HepG2 (cell line): ENCODE data around the gene CRAMP1. TPM values are rescaled to one million over a fixed set of nuclear protein-coding genes. Genes with fewer than 3 reads are reported as not detected.

Source experiments
- ATAC-seq: fragments of 200-7000 bp; cut with Tn5 transposase; 3 replicates; pipeline ENCODE4 v1.9.1; 2020; ENCODE audit warnings: mild to moderate bottlenecking, moderate library complexity
- BruUV-seq: library from RNA; stranded (reverse); fragments of 400-500 nt; replicated peaks from 2 replicates; lab custom pipeline; 2021; lab: Mats Ljungman, UMichigan
- CTCF ChIA-PET: fragments of 300-600 bp; formaldehyde crosslinking; extraction: SDS; loops from one replicate; lab custom pipeline; 2021; ENCODE audit warnings: low total read pairs, inconsistent platforms, low intra/inter-chr PET ratio; lab: Yijun Ruan, JAX
- POLR2A ChIA-PET: fragments of 350-600 bp; sonication (Branson Sonifier 250); formaldehyde crosslinking; loops from one replicate; lab custom pipeline; 2020; ENCODE audit warnings: antibody characterized with exemption, inconsistent platforms; lab: Yijun Ruan, JAX
- DNase-seq: peaks from one replicate; pipeline ENCODE4 v3.0.0-alpha.2; 2015; ENCODE audit warnings: low spot score
- FAIRE-seq: peaks from 3 replicates; lab custom pipeline; 2011; peaks lifted over from hg19 to GRCh38; lab: Jason Lieb, UNC
- H2AFZ ChIP-seq: one replicate; pipeline ENCODE4 v1.6.1; 2011; ENCODE audit warnings: low read length, inconsistent platforms
- H3K27ac ChIP-seq: fragments of 300-600 bp; 3 replicates; pipeline ENCODE4 v1.8.0; 2011; ENCODE audit warnings: mixed run types, mild to moderate bottlenecking, mixed read lengths, low read length, inconsistent platforms; ENCODE audit not compliant: insufficient read depth; ENCODE audit errors: extremely low read length
- H3K27me3 ChIP-seq, 2 experiments: fragments of 200-600 bp in 1 of 2; 2 replicates in 1 of 2; 3 replicates in 1 of 2; pipeline versions ENCODE4 v1.6.0 to v1.8.0; 2011; ENCODE audit warnings: low read length in 2 of 2, mild to moderate bottlenecking in 2 of 2, moderate library complexity in 2 of 2, inconsistent platforms in 1 of 2; ENCODE audit not compliant: insufficient read depth in 2 of 2, control insufficient read depth in 1 of 2
- H3K36me3 ChIP-seq, 2 experiments: fragments of 200-600 bp in 1 of 2; replicated peaks in 1 of 2; 2 replicates in 1 of 2; 3 replicates in 1 of 2; pipeline versions ENCODE4 v1.5.1 to v1.8.0; 2011; ENCODE audit warnings: low read length in 2 of 2, inconsistent platforms in 1 of 2; ENCODE audit not compliant: insufficient read depth in 2 of 2, control insufficient read depth in 1 of 2
- H3K4me1 ChIP-seq: 2 replicates; pipeline ENCODE4 v1.5.1; 2012; ENCODE audit warnings: low read length, inconsistent platforms; ENCODE audit not compliant: insufficient read depth
- H3K4me2 ChIP-seq: 2 replicates; pipeline ENCODE4 v1.6.0; 2011; ENCODE audit warnings: low read depth, low read length, inconsistent platforms
- H3K4me3 ChIP-seq, 3 experiments: fragments of 200-600 bp in 1 of 3; sonication (generic), shearing (Covaris generic) in 1 of 3; replicated peaks in 1 of 3; 2 replicates each; pipeline ENCODE4 v1.5.1; 2011 to 2016; ENCODE audit warnings: low read length in 3 of 3, inconsistent platforms in 2 of 3, low read depth in 2 of 3, mild to moderate bottlenecking in 2 of 3, control low read depth in 1 of 3, mixed read lengths in 1 of 3; ENCODE audit not compliant: insufficient read depth in 1 of 3
- H3K79me2 ChIP-seq: one replicate; pipeline ENCODE4 v1.6.1; 2011; ENCODE audit warnings: low read length, inconsistent platforms; ENCODE audit not compliant: insufficient read depth
- H3K9ac ChIP-seq: 2 replicates; pipeline ENCODE4 v1.6.0; 2011; ENCODE audit warnings: mild to moderate bottlenecking, low read depth, low read length, inconsistent platforms; ENCODE audit not compliant: insufficient read depth
- H3K9me3 ChIP-seq: 2 replicates; pipeline ENCODE4 v1.5.1; 2012; ENCODE audit warnings: mild to moderate bottlenecking, low read length
- H4K20me1 ChIP-seq: 2 replicates; pipeline ENCODE4 v1.6.0; 2011; ENCODE audit warnings: inconsistent platforms, mild to moderate bottlenecking, low read length, moderate library complexity; ENCODE audit not compliant: insufficient read depth
- AGO2 ChIP-seq: fragments of 200-400 bp; formaldehyde crosslinking; optimal IDR thresholded peaks from 2 replicates; pipeline ENCODE3; 2017; ENCODE audit warnings: mild to moderate bottlenecking, low read depth, low read length, moderate library complexity
- ETV5 ChIP-seq: IDR thresholded peaks from 2 replicates; pipeline ENCODE4 v1.6.1; 2018; ENCODE audit warnings: missing biosample characterization, missing genetic modification reagents, inconsistent platforms, borderline replicate concordance
- KAT8 ChIP-seq: IDR thresholded peaks from 2 replicates; pipeline ENCODE4 v1.6.1; 2016; ENCODE audit warnings: missing genetic modification reagents, missing compliant biosample characterization
- MNT ChIP-seq: fragments of 450-650 bp; IDR thresholded peaks from 2 replicates; pipeline ENCODE4 v1.6.1; 2016
- PCBP1 ChIP-seq: fragments of 200-400 bp; formaldehyde crosslinking; IDR thresholded peaks from 2 replicates; pipeline ENCODE4 v1.6.1; 2017; ENCODE audit warnings: mild to moderate bottlenecking, low read depth, low read length, borderline replicate concordance
- U2AF1 ChIP-seq: fragments of 200-400 bp; formaldehyde crosslinking; optimal IDR thresholded peaks from 2 replicates; pipeline ENCODE3; 2017; ENCODE audit warnings: mild to moderate bottlenecking, low read depth, low read length
- ZNF296 ChIP-seq: sonication (generic); formaldehyde crosslinking; conservative IDR thresholded peaks from 2 replicates; pipeline ENCODE4 v1.5.0; 2020; ENCODE audit warnings: mild to moderate bottlenecking, missing genetic modification reagents
- ZNF720 ChIP-seq: sonication (generic); formaldehyde crosslinking; IDR thresholded peaks from 2 replicates; pipeline ENCODE4 v1.4.0; 2020; ENCODE audit warnings: missing genetic modification reagents
- ZSCAN31 ChIP-seq: sonication (generic); formaldehyde crosslinking; IDR thresholded peaks from 2 replicates; pipeline ENCODE4 v1.5.0; 2020; ENCODE audit warnings: low read depth, mild to moderate bottlenecking, missing genetic modification reagents
- WGBS: methylation state at CpG from one replicate; pipeline ENCODE4 v1.1.6; 2017; ENCODE audit warnings: low lambda C conversion rate; 5-methylcytosine and 5-hydroxymethylcytosine counted together
- in situ Hi-C: cut with HindIII; loops from 2 replicates; pipeline ENCODE4 v1.10.0; 2017; ENCODE audit warnings: low pct_unique_long_range_greater_than_20kb; ENCODE audit not compliant: extremely low pct_ligation_motif_present
- intact Hi-C: fragments of 100-400 bp; cut with micrococcal nuclease; formaldehyde crosslinking; loops from one replicate; pipeline ENCODE4 v1.10.0; 2022; ENCODE audit not compliant: unreplicated experiment
- polyA plus RNA-seq, 8 experiments: library from polyadenylated mRNA; depleted of rRNA in 3 of 8; stranded (reverse) in 7 of 8; unstranded in 1 of 8; fragments of >200 nt; fragmentation: Illumina TruSeq in 4 of 8; extraction: Trizol in 4 of 8; gene quantifications; 2 replicates each; pipeline versions ENCODE4 v1.2.1 to v1.2.3, GENCODE V29; 2011 to 2016; ENCODE audit warnings: low read depth in 4 of 8, missing spikeins in 1 of 8, mixed read lengths in 1 of 8; ENCODE audit not compliant: insufficient read depth in 1 of 8
- total RNA-seq, 5 experiments: library from RNA; depleted of rRNA; stranded (reverse); fragments of >200 nt; fragmentation: Illumina TruSeq; extraction: Trizol; gene quantifications; 2 replicates each; pipeline ENCODE4 v1.2.3, GENCODE V29; 2016; ENCODE audit warnings: low read depth in 1 of 5

The CRAMP1 gene
- total and polyA plus RNA-seq, 2 of the 13 experiments (the other 11 are each of a cell fraction or from before 2014, with no cell fraction given) = 6.8 to 9.7 TPM

- Histone ChIP-seq H3K4me3 (no peak overlapping the region), H4K20me1 (peaks cover 10% of the 10 kb centered on the region), H3K27ac (no peak overlapping the region), H3K27me3 (no peaks in the 10 kb centered on the region), H2AFZ (no peak overlapping the region), H3K4me1 (peaks cover 41% of the 10 kb centered on the region), H3K79me2 (peaks cover 6% of the 10 kb centered on the region), H3K9me3 (no peaks in the 10 kb centered on the region), H3K9ac (no peak overlapping the region), H3K36me3 (peaks cover 27 to 39% of the 10 kb centered on the region in 2 experiments; a peak in 4 of 5 replicates), H3K4me2 (no peak overlapping the region)
- intact Hi-C loops = no loop called here
- no TSS peak for BruUV-seq
- DNase-seq (no peak), FAIRE-seq (no peak), ATAC-seq (no peak)
- CTCF ChIA-PET = no interaction called here
- in situ Hi-C loops = no loop called here
- POLR2A ChIA-PET = interaction anchor here (1.7 kb wide), 1 partner anchor 46 kb away, joined by 8 read pairs; the partner anchor contains the start of gene JPT2
- TF ChIP-seq ZSCAN31 (CRISPR knock-in tag) = no peak
- TF ChIP-seq U2AF1 = no peak
- no peak for TF ChIP-seq ETV5
- no peak for TF ChIP-seq PCBP1
- WGBS = 96% methylated on average over 8 of the region's 12 CpGs
Observed at GRCh38 chr16:1724491-1724890, 112.3 kb downstream of the CRAMP1 start.

- no TSS peak for BruUV-seq
- ATAC-seq (no peak), DNase-seq (no peak), FAIRE-seq (no peak)
- peaks cover 10% of the 10 kb centered on the region for H4K20me1 ChIP-seq
- 97% methylated on average over 24 of the region's 32 CpGs for WGBS
- H3K4me2 ChIP-seq = no peak overlapping the region
- no peaks in the 10 kb centered on the region; a peak in 1 of 5 replicates for H3K27me3 ChIP-seq
- H3K9ac ChIP-seq = no peak overlapping the region
- H2AFZ ChIP-seq = no peak overlapping the region
- no peak overlapping the region for H3K27ac ChIP-seq
- H3K9me3 ChIP-seq = no peaks in the 10 kb centered on the region
- in situ Hi-C loops (no loop called here), intact Hi-C loops (no loop called here)
- ChIA-PET CTCF (no interaction called here), POLR2A (no interaction called here)
- peaks cover 22% of the 10 kb centered on the region for H3K4me1 ChIP-seq
- no peak overlapping the region for H3K4me3 ChIP-seq
- no peak for TF ChIP-seq KAT8 (CRISPR knock-in tag)
- peak; percentile 62 for TF ChIP-seq AGO2
- peak; percentile 68 for TF ChIP-seq MNT
- TF ChIP-seq ZNF296 = no peak
- no peak for TF ChIP-seq ZNF720 (CRISPR knock-in tag)
- peaks cover 29 to 54% of the 10 kb centered on the region in 2 experiments; a peak in 4 of 5 replicates for H3K36me3 ChIP-seq
- H3K79me2 ChIP-seq = peaks cover 6% of the 10 kb centered on the region
Observed at GRCh38 chr16:1726661-1727502, 114.7 kb downstream of the CRAMP1 start.
